Activated CD8-positive, alpha-beta memory T cell treated with anti-CD3 and anti-CD28 coated beads for 36 hours (primary cell): ENCODE measurements around the gene PRKRIP1. TPM values are rescaled to one million over a fixed set of nuclear protein-coding genes. Genes with fewer than 3 reads are reported as not detected.
"Not testable (repeated sequence)": the region's sequence is repeated elsewhere in the genome, so short reads cannot be mapped to it uniquely, and the experiment has no call there.

Experiments used
- CTCF ChIA-PET: fragments of 350-600 bp; sonication (Branson Sonifier 250); formaldehyde crosslinking; loops from one replicate; lab custom pipeline; 2021; ENCODE audit warnings: antibody characterized with exemption; lab: Charles Lee
- POLR2A ChIA-PET: fragments of 350-600 bp; sonication (Branson Sonifier 250); formaldehyde crosslinking; loops from one replicate; lab custom pipeline; 2021; ENCODE audit warnings: antibody characterized with exemption; lab: Charles Lee
- total RNA-seq, 2 experiments: library from RNA; stranded (reverse); gene quantifications; one replicate each; pipeline ENCODE4 v1.2.3, GENCODE V29; 2021

PRKRIP1 gene
- total RNA-seq, 2 experiments from 2014 or later: 23.8 to 25.5 TPM

- CTCF ChIA-PET: no interaction called here
- POLR2A ChIA-PET: no interaction called here
These were observed 49.5 kb downstream of the PRKRIP1 start for GRCh38 chr7:102445674-102446071.

GRCh38 chr7:102446387-102447156, 50.4 kb downstream of the PRKRIP1 start:
- POLR2A ChIA-PET: no interaction called here

GRCh38 chr7:102447311-102447710, 51.1 kb downstream of the PRKRIP1 start:
- CTCF ChIA-PET: no interaction called here
- POLR2A ChIA-PET: no interaction called here

More at GRCh38 chr7:102446387-102447156, 50.4 kb downstream of the PRKRIP1 start:
- CTCF ChIA-PET: no interaction called here

- CTCF ChIA-PET: interaction anchor here (1.6 kb wide), 1 partner anchor 45 kb away, joined by 6 read pairs; no protein-coding TSS in a partner anchor
These were observed 53.0 kb downstream of the PRKRIP1 start for GRCh38 chr7:102449136-102449535.

GRCh38 chr7:102450242-102450641, 54.1 kb downstream of the PRKRIP1 start:
- ChIA-PET CTCF (interaction anchor here (0.6 to 1.7 kb wide), 11 partner anchors 10 to 55 kb away, joined by 3 to 9 read pairs (median 4); partner anchors contain the start of genes ORAI2 and PRKRIP1), POLR2A (interaction anchor here (0.5 kb wide), 1 partner anchor 46 kb away, joined by 3 read pairs; no protein-coding TSS in a partner anchor)

More at GRCh38 chr7:102449136-102449535, 53.0 kb downstream of the PRKRIP1 start:
- POLR2A ChIA-PET: interaction anchor here (0.7 kb wide), 1 partner anchor 51 kb away, joined by 4 read pairs; no protein-coding TSS in a partner anchor

GRCh38 chr7:102451371-102452054, 55.4 kb downstream of the PRKRIP1 start:
- POLR2A ChIA-PET: no interaction called here
- CTCF ChIA-PET: interaction anchor here (1.5 kb wide), 1 partner anchor 26 kb away, joined by 5 read pairs; no protein-coding TSS in a partner anchor

GRCh38 chr7:102452451-102452850, 56.3 kb downstream of the PRKRIP1 start:
- ChIA-PET CTCF (interaction anchor here (0.7 kb wide), 1 partner anchor 48 kb away, joined by 3 read pairs; no protein-coding TSS in a partner anchor), POLR2A (no interaction called here)

- ChIA-PET CTCF (no interaction called here), POLR2A (no interaction called here)
These were observed 57.2 kb downstream of the PRKRIP1 start for GRCh38 chr7:102453319-102453718.

GRCh38 chr7:102454468-102454867, 58.3 kb downstream of the PRKRIP1 start:
- ChIA-PET CTCF (interaction anchor here (0.6 kb wide), 1 partner anchor 59 kb away, joined by 3 read pairs; no protein-coding TSS in a partner anchor), POLR2A (interaction anchor here (0.6 kb wide), 1 partner anchor 9 kb away, joined by 9 read pairs; no protein-coding TSS in a partner anchor)

GRCh38 chr7:102454932-102455331, 58.8 kb downstream of the PRKRIP1 start:
- POLR2A ChIA-PET, CTCF ChIA-PET: not testable (repeated sequence)

- ChIA-PET CTCF (interaction anchor here (1.1 kb wide), 1 partner anchor 12 kb away, joined by 4 read pairs; no protein-coding TSS in a partner anchor), POLR2A (no interaction called here)
These were observed 59.4 kb downstream of the PRKRIP1 start for GRCh38 chr7:102455596-102455995.

- POLR2A ChIA-PET: interaction anchor here (0.5 to 0.6 kb wide), 2 partner anchors 23 to 1134 kb away, joined by 3 read pairs; partner anchors contain the start of genes IFT22 and ORAI2
- CTCF ChIA-PET: interaction anchor here (1.1 kb wide), 1 partner anchor 11 kb away, joined by 4 read pairs; no protein-coding TSS in a partner anchor
These were observed 60.2 kb downstream of the PRKRIP1 start for GRCh38 chr7:102456327-102456726.

- CTCF ChIA-PET: no interaction called here
- POLR2A ChIA-PET: interaction anchor here (0.5 kb wide), 1 partner anchor 150 kb away, joined by 3 read pairs; no protein-coding TSS in a partner anchor
These were observed 61.3 kb downstream of the PRKRIP1 start for GRCh38 chr7:102457352-102457924.

- CTCF ChIA-PET: interaction anchor here (0.7 to 1.5 kb wide), 2 partner anchors 9 to 1951 kb away, joined by 3 to 4 read pairs; no protein-coding TSS in a partner anchor
- POLR2A ChIA-PET: no interaction called here
These were observed 63.2 kb downstream of the PRKRIP1 start for GRCh38 chr7:102459221-102459844.

- POLR2A ChIA-PET: no interaction called here
These were observed 64.3 kb downstream of the PRKRIP1 start for GRCh38 chr7:102460467-102460866.

GRCh38 chr7:102463841-102464576, 67.8 kb downstream of the PRKRIP1 start:
- ChIA-PET POLR2A (interaction anchor here (0.5 kb wide), 1 partner anchor 59 kb away, joined by 3 read pairs; no protein-coding TSS in a partner anchor), CTCF (interaction anchor here (1.2 kb wide), 1 partner anchor 64 kb away, joined by 5 read pairs; no protein-coding TSS in a partner anchor)

More at GRCh38 chr7:102460467-102460866, 64.3 kb downstream of the PRKRIP1 start:
- CTCF ChIA-PET: interaction anchor here (1.5 kb wide), 1 partner anchor 10 kb away, joined by 4 read pairs; no protein-coding TSS in a partner anchor

GRCh38 chr7:102464577-102465280, 68.6 kb downstream of the PRKRIP1 start, which contains the start of the genes ALKBH4 and LRWD1:
TSS of gene ALKBH4 (minus strand) at chr7:102464863. CDS start at chr7:102464836, 27 bp downstream.
TSS of gene LRWD1 (plus strand) at chr7:102464984. CDS start at chr7:102465081, 97 bp downstream.
- CTCF ChIA-PET: interaction anchor here (0.9 to 1.2 kb wide), 2 partner anchors 37 to 64 kb away, joined by 3 to 5 read pairs; no protein-coding TSS in a partner anchor
- POLR2A ChIA-PET: no interaction called here
